Cardiac muscle cell (in vitro differentiated cells and primary cell): Measurements from ENCODE around the gene HNRNPF. TPM values are rescaled to one million over a fixed set of nuclear protein-coding genes. Genes with fewer than 3 reads are reported as not detected.
A peak's percentile ranks its signal among the peaks of the same experiment; 100 is the strongest.
"Not testable (repeated sequence)": the region's sequence is repeated elsewhere in the genome, so short reads cannot be mapped to it uniquely, and the experiment has no call there.

ENCODE experiments used
- DNase-seq, 2 donors: peaks; one replicate each; pipeline versions ENCODE4 v3.0.0 to v3.0.0-alpha.2; 2010 to 2017; ENCODE audit warnings: low read depth in 1 of 2, low spot score in 1 of 2
- H3K27ac ChIP-seq: fragments of 200-600 bp; sonication (generic); 2 replicates; pipeline ENCODE4 v1.5.1; 2016
- H3K27me3 ChIP-seq: fragments of 200-600 bp; sonication (generic); 2 replicates; pipeline ENCODE4 v1.6.0; 2016; ENCODE audit warnings: control low read depth
- H3K36me3 ChIP-seq: fragments of 200-600 bp; sonication (generic); 2 replicates; pipeline ENCODE4 v1.5.1; 2016; ENCODE audit warnings: control low read depth
- H3K4me1 ChIP-seq: fragments of 200-600 bp; sonication (generic); 2 replicates; pipeline ENCODE4 v1.8.1; 2017; ENCODE audit warnings: low read depth, mild to moderate bottlenecking, mixed run types
- H3K4me3 ChIP-seq: fragments of 200-600 bp; sonication (generic); 2 replicates; pipeline ENCODE4 v1.5.1; 2016; ENCODE audit warnings: mild to moderate bottlenecking
- H3K9me3 ChIP-seq: fragments of 200-600 bp; sonication (generic); 2 replicates; pipeline ENCODE4 v1.5.1; 2017; ENCODE audit warnings: low read depth, mild to moderate bottlenecking, control low read depth
- CTCF ChIP-seq: IDR thresholded peaks from 2 replicates; pipeline ENCODE4 v1.5.1; 2012; ENCODE audit warnings: low read depth, mild to moderate bottlenecking, low read length
- polyA plus RNA-seq: library from polyadenylated mRNA; unstranded; fragments of >200 nt; fragmentation: Nextera tagmentation; extraction: Ambion mirVana; gene quantifications from 2 replicates; pipeline ENCODE4 v1.2.1, GENCODE V29; 2016
- total RNA-seq: library from RNA; depleted of rRNA; stranded (reverse); fragments of >200 nt; gene quantifications from 2 replicates; pipeline ENCODE4 v1.2.3, GENCODE V29; 2016

HNRNPF gene
- total RNA-seq: 180 and 189 TPM in 2 replicates
- 111 and 130 TPM in 2 replicates for polyA plus RNA-seq

GRCh38 chr10:43408710-43409384 lies at the start of gene HNRNPF:
TSS of gene HNRNPF (minus strand) at chr10:43409186. CDS start at chr10:43387884, 21,302 bp downstream.
- no peak for TF ChIP-seq CTCF
- H3K4me3 ChIP-seq: peak within 1 kb of the TSS; percentile 77
- H3K36me3 ChIP-seq: no peaks in the 10 kb centered on the region
- no peaks in the 10 kb centered on the region for H3K9me3 ChIP-seq
- peaks cover 4% of the 10 kb centered on the region for H3K4me1 ChIP-seq
- peak; percentile 96 to 98 for DNase-seq
- H3K27ac ChIP-seq: peak within 1 kb of the TSS; percentile 89
- no peaks in the 10 kb centered on the region for H3K27me3 ChIP-seq

GRCh38 chr10:43458227-43458626 lies 49.2 kb upstream of the HNRNPF start:
- no peak overlapping the region for H3K27ac ChIP-seq
- no peaks in the 10 kb centered on the region for H3K36me3 ChIP-seq
- no peak for TF ChIP-seq CTCF
- H3K4me1 ChIP-seq: peaks cover 6% of the 10 kb centered on the region
- no peaks in the 10 kb centered on the region for H3K27me3 ChIP-seq
- DNase-seq: no peak
- H3K4me3 ChIP-seq: no peak overlapping the region
- H3K9me3 ChIP-seq: no peaks in the 10 kb centered on the region

GRCh38 chr10:43456561-43456960 lies 47.6 kb upstream of the HNRNPF start:
- DNase-seq, H3K4me3 ChIP-seq, H3K36me3 ChIP-seq, H3K9me3 ChIP-seq, H3K27me3 ChIP-seq, H3K4me1 ChIP-seq: not testable (repeated sequence)
- H3K27ac ChIP-seq: peak overlapping the region; percentile 70

GRCh38 chr10:43454025-43454424 lies 45.0 kb upstream of the HNRNPF start:
- H3K4me1 ChIP-seq, H3K36me3 ChIP-seq, H3K27me3 ChIP-seq, H3K4me3 ChIP-seq, H3K27ac ChIP-seq, H3K9me3 ChIP-seq, DNase-seq: not testable (repeated sequence)

GRCh38 chr10:43453266-43453831 lies 44.4 kb upstream of the HNRNPF start:
- DNase-seq: no peak
- no peaks in the 10 kb centered on the region for H3K27me3 ChIP-seq
- no peaks in the 10 kb centered on the region for H3K9me3 ChIP-seq
- no peaks in the 10 kb centered on the region for H3K36me3 ChIP-seq
- no peak overlapping the region for H3K4me3 ChIP-seq
- TF ChIP-seq CTCF: no peak
- H3K27ac ChIP-seq: peak overlapping the region; percentile 43
- peaks cover 6% of the 10 kb centered on the region for H3K4me1 ChIP-seq

GRCh38 chr10:43452356-43452914 lies 43.4 kb upstream of the HNRNPF start:
- Histone ChIP-seq H3K36me3 (no peaks in the 10 kb centered on the region), H3K4me1 (peaks cover 6% of the 10 kb centered on the region), H3K27ac (no peak overlapping the region), H3K27me3 (no peaks in the 10 kb centered on the region), H3K9me3 (no peaks in the 10 kb centered on the region), H3K4me3 (no peak overlapping the region)
- no peak for TF ChIP-seq CTCF
- DNase-seq: no peak
